Neural cell (in vitro differentiated cells): ENCODE measurements around the gene CCT4. TPM values are rescaled to one million over a fixed set of nuclear protein-coding genes. Genes with fewer than 3 reads are reported as not detected.
A peak's percentile ranks its signal among the peaks of the same experiment; 100 is the strongest.

Experiments used
- H2AFZ ChIP-seq: fragments of 200-600, 300-800 bp; sonication (generic), shearing (Covaris generic); 2 replicates; pipeline ENCODE4 v1.6.0; 2014; ENCODE audit warnings: low read depth, mild to moderate bottlenecking, antibody characterized with exemption, low read length, moderate library complexity
- H3F3A ChIP-seq: fragments of 200-600 bp; shearing (Covaris generic); 2 replicates; pipeline ENCODE4 v1.6.1; 2016; ENCODE audit warnings: mild to moderate bottlenecking, moderate library complexity, mixed read lengths, antibody characterized with exemption, low read length; ENCODE audit not compliant: insufficient read depth, poor library complexity, severe bottlenecking
- H3K27ac ChIP-seq: fragments of 200-600, 300-800 bp; sonication (generic), shearing (Covaris generic); 2 replicates; pipeline ENCODE4 v1.5.1; 2014; ENCODE audit warnings: mild to moderate bottlenecking, low read length, moderate library complexity
- H3K27me3 ChIP-seq: fragments of 300-800, 200-600 bp; sonication (generic), shearing (Covaris generic); 2 replicates; pipeline ENCODE4 v1.6.0; 2014; ENCODE audit warnings: mild to moderate bottlenecking, low read depth, low read length, moderate library complexity; ENCODE audit not compliant: insufficient read depth
- H3K36me3 ChIP-seq: fragments of 300-800, 200-600 bp; sonication (generic), shearing (Covaris generic); 2 replicates; pipeline ENCODE4 v1.5.1; 2014; ENCODE audit warnings: mild to moderate bottlenecking, antibody characterized with exemption, low read length, moderate library complexity; ENCODE audit not compliant: insufficient read depth
- H3K4me2 ChIP-seq: fragments of 300-800, 200-600 bp; sonication (generic), shearing (Covaris generic); 2 replicates; pipeline ENCODE4 v1.6.0; 2014; ENCODE audit warnings: mild to moderate bottlenecking, low read length
- H3K4me3 ChIP-seq: fragments of 300-800, 200-600 bp; sonication (generic), shearing (Covaris generic); 2 replicates; pipeline ENCODE4 v1.5.1; 2014; ENCODE audit warnings: mild to moderate bottlenecking, low read length, moderate library complexity
- H3K79me2 ChIP-seq: fragments of 200-600 bp; shearing (Covaris generic); replicated peaks from 2 replicates; pipeline ENCODE4 v1.6.0; 2014; ENCODE audit warnings: mild to moderate bottlenecking, low read length, moderate library complexity; ENCODE audit not compliant: insufficient read depth
- H3K9ac ChIP-seq: fragments of 300-800, 200-600 bp; sonication (generic), shearing (Covaris generic); 2 replicates; pipeline ENCODE4 v1.6.1; 2016; ENCODE audit warnings: mild to moderate bottlenecking, low read length, mixed read lengths
- H3K9me2 ChIP-seq: fragments of 200-600 bp; shearing (Covaris generic); 2 replicates; pipeline ENCODE4 v1.6.1; 2016; ENCODE audit warnings: mild to moderate bottlenecking, low read length, mixed read lengths; ENCODE audit not compliant: insufficient read depth
- H3K9me3 ChIP-seq: fragments of 200-600, 300-800 bp; sonication (generic), shearing (Covaris generic); 2 replicates; pipeline ENCODE4 v1.6.1; 2016; ENCODE audit warnings: mild to moderate bottlenecking, mixed run types, low read length, moderate library complexity, mixed read lengths
- H4K20me1 ChIP-seq: fragments of 200-600 bp; shearing (Covaris generic); 2 replicates; pipeline ENCODE4 v1.6.1; 2016; ENCODE audit warnings: mild to moderate bottlenecking, mixed run types; ENCODE audit not compliant: insufficient read depth
- CTCF ChIP-seq: fragments of 450-650 bp; IDR thresholded peaks from 2 replicates; pipeline ENCODE4 v1.5.1; 2014; ENCODE audit warnings: antibody characterized with exemption, mild to moderate bottlenecking, moderate library complexity; ENCODE audit not compliant: poor library complexity, severe bottlenecking
- EP300 ChIP-seq: fragments of 450-650 bp; conservative IDR thresholded peaks from 2 replicates; pipeline ENCODE4 v1.6.1; 2014; ENCODE audit warnings: antibody characterized with exemption, mild to moderate bottlenecking, moderate library complexity; ENCODE audit not compliant: poor library complexity, severe bottlenecking
- EZH2 ChIP-seq: fragments of 200-600, 300-800 bp; shearing (Covaris generic), sonication (generic); IDR thresholded peaks from 2 replicates; pipeline ENCODE4 v1.6.1; 2014; ENCODE audit warnings: antibody characterized with exemption, low read length, borderline replicate concordance, mild to moderate bottlenecking; ENCODE audit not compliant: insufficient read depth, poor library complexity, severe bottlenecking
- MXI1 ChIP-seq: fragments of 450-650 bp; conservative IDR thresholded peaks from 2 replicates; pipeline ENCODE4 v1.6.1; 2014; ENCODE audit warnings: antibody characterized with exemption, mild to moderate bottlenecking; ENCODE audit not compliant: poor library complexity, severe bottlenecking
- POLR2AphosphoS5 ChIP-seq: IDR thresholded peaks from 2 replicates; pipeline ENCODE4 v1.6.1; 2012
- RAD21 ChIP-seq: fragments of 450-650 bp; conservative IDR thresholded peaks from 2 replicates; pipeline ENCODE4 v1.6.1; 2014; ENCODE audit warnings: antibody characterized with exemption, mild to moderate bottlenecking, moderate library complexity
- SMC3 ChIP-seq: fragments of 450-650 bp; conservative IDR thresholded peaks from 2 replicates; pipeline ENCODE4 v1.6.1; 2014; ENCODE audit warnings: antibody characterized with exemption, mild to moderate bottlenecking, moderate library complexity; ENCODE audit not compliant: poor library complexity
- TAF1 ChIP-seq: IDR thresholded peaks from 2 replicates; pipeline ENCODE4 v1.6.1; 2012; ENCODE audit warnings: low read depth
- polyA plus RNA-seq: library from polyadenylated mRNA; depleted of rRNA; stranded (reverse); fragments of >200 nt; gene quantifications from 2 replicates; pipeline ENCODE4 v1.2.3, GENCODE V29; 2014
- TF ChIP-seq, protein P1 (sequence below): IDR thresholded peaks from 2 replicates; pipeline ENCODE4 v1.6.1; 2012; ENCODE audit warnings: borderline replicate concordance

The CCT4 gene
- polyA plus RNA-seq, 1 donor from 2014 or later, result 140 TPM

- no peaks in the 10 kb centered on the region for H3K27me3 ChIP-seq
- H4K20me1 ChIP-seq, result no peaks in the 10 kb centered on the region
- H3K36me3 ChIP-seq, result no peaks in the 10 kb centered on the region
- no peak overlapping the region for H3K27ac ChIP-seq
- no peak overlapping the region for H3K9ac ChIP-seq
- no peaks in the 10 kb centered on the region for H3F3A ChIP-seq
- no peaks in the 10 kb centered on the region for H3K9me3 ChIP-seq
- H2AFZ ChIP-seq, result no peak overlapping the region
- H3K4me2 ChIP-seq, result no peak overlapping the region
- H3K9me2 ChIP-seq, result no peaks in the 10 kb centered on the region
- TF ChIP-seq CTCF (peak; percentile 22), SMC3 (no peak), EZH2 (no peak)
- H3K79me2 ChIP-seq, result peaks cover 10% of the 10 kb centered on the region
- no peak overlapping the region for H3K4me3 ChIP-seq
Measured at GRCh38 chr2:61911510-61911909, 23.1 kb upstream of the CCT4 start.

- Histone ChIP-seq H3K9me3 (no peaks in the 10 kb centered on the region), H3K27me3 (no peaks in the 10 kb centered on the region), H3K79me2 (peaks cover 12% of the 10 kb centered on the region), H3K9ac (no peak overlapping the region), H2AFZ (no peak overlapping the region), H4K20me1 (no peaks in the 10 kb centered on the region), H3F3A (no peaks in the 10 kb centered on the region), H3K9me2 (no peaks in the 10 kb centered on the region), H3K36me3 (no peaks in the 10 kb centered on the region), H3K4me3 (no peak overlapping the region), H3K27ac (no peak overlapping the region), H3K4me2 (no peak overlapping the region)
- TF ChIP-seq SMC3 (no peak), TAF1 (no peak), RAD21 (peak; percentile 8), CTCF (peak; percentile 29), POLR2AphosphoS5 (no peak), MXI1 (no peak), EP300 (no peak), EZH2 (no peak)
- TF ChIP-seq, protein P1, sequence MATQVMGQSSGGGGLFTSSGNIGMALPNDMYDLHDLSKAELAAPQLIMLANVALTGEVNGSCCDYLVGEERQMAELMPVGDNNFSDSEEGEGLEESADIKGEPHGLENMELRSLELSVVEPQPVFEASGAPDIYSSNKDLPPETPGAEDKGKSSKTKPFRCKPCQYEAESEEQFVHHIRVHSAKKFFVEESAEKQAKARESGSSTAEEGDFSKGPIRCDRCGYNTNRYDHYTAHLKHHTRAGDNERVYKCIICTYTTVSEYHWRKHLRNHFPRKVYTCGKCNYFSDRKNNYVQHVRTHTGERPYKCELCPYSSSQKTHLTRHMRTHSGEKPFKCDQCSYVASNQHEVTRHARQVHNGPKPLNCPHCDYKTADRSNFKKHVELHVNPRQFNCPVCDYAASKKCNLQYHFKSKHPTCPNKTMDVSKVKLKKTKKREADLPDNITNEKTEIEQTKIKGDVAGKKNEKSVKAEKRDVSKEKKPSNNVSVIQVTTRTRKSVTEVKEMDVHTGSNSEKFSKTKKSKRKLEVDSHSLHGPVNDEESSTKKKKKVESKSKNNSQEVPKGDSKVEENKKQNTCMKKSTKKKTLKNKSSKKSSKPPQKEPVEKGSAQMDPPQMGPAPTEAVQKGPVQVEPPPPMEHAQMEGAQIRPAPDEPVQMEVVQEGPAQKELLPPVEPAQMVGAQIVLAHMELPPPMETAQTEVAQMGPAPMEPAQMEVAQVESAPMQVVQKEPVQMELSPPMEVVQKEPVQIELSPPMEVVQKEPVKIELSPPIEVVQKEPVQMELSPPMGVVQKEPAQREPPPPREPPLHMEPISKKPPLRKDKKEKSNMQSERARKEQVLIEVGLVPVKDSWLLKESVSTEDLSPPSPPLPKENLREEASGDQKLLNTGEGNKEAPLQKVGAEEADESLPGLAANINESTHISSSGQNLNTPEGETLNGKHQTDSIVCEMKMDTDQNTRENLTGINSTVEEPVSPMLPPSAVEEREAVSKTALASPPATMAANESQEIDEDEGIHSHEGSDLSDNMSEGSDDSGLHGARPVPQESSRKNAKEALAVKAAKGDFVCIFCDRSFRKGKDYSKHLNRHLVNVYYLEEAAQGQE, result no peak
Measured at GRCh38 chr2:61910603-61911002, 22.1 kb upstream of the CCT4 start.
